ENCODE data around the gene PPIP5K2.
A peak's percentile ranks its signal among the peaks of the same experiment; 100 is the strongest.
"Not testable (repeated sequence)": the region's sequence is repeated elsewhere in the genome, so short reads cannot be mapped to it uniquely, and the experiment has no call there.

The PPIP5K2 gene

DNA sequence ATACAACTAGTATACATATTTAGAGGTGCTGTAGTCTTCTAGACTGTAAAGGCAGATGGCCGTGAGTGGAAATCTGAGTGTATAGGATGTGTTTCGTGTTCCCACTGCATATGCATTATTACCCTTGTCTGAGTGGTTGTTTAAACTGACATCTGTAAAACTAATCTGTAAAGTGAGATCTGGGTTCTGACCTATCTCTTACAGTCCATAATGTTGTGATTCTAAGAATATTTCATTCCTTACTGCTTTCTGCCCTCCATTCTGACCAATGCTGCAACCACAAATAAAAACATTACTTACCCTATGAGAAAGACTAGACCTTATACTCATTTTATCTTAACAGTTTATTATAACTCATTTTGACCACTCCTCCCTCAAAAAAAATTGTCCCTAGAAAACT lies 90.9 kb downstream of the PPIP5K2 start:
- DNase-seq = no peak

DNA sequence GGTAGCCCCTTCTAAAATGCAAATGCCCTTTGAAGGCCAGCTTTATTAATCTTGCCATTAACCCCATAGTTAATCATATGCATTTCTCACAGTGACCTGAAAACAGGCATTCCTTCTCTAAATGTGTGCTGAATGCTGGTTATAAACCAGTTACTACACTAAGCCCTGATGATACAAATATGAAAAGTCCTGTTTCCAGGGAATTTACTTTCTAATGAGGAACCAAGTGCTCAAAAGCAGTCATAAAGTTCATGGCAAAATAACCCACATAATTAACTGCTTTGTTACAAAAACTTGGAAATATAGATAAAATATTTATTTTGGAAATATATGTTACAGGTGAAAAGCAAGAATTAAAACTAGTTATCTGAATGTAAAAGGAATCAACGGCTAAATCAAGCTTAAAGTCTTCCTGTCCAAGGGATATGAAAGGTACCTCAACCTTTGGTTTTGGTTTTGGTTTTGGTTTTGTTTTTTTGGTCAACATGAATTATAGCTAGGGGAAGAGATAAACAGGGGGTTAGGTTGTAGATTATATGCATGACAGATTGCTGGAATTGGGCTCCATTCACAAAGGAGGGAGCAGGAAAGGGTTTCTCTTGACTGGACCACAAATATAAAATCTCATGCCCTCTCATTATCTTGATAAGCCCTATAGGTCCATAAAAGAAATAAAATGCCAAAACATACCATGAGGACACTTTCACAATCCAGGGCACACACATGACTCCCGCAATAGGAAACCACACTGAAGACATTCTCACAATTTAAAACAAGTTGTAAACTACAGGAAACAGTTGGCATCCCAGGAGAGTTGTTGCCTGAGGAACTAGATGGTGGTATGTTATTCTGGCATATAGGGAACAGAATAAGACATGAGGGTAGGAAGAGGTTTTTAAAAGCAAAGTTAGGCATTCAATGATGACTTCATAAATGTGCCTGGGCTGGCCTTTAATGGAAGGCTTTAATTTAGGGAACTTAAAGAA lies 91.8 kb downstream of the PPIP5K2 start:
- DNase-seq = no peak

DNA sequence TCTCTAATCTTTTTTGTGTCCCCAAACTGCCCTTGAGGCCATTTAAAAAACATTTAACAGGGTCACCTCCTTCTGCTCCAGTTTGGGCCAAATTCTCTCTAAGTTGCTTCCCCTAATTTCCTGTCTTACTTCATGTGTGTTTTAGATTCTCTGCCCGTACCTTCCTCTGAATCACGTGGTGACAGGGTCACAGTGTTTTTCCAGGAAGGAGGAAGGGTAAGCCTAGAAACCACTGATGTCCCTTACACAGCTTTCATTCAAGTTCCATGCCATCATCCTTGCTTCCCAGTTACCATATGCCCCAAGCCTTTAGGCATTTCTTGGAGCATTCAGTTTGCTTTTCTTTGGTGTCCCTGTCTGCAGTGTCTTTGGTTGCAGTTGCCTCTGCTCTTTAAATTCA lies 96.0 kb downstream of the PPIP5K2 start:
- no peak for DNase-seq

DNA sequence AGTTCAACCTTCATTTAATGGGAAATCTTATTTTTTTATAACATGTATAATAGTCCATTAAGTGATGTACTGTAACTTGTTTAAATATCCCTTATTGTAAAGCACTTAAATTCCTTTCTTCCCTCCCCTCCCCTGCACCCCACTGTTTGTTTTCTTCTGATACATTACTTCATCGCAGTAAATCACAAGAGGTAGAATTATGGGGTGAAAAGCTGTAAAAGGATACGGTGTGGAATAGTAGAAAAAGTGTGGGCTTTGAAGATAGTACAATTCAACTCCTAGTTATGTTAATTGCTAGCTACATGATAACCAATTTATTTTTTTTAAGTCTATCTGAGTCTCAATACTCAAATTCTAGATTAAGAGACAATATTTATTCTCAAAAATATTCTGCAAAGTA lies 96.6 kb downstream of the PPIP5K2 start:
- DNase-seq = no peak

DNA sequence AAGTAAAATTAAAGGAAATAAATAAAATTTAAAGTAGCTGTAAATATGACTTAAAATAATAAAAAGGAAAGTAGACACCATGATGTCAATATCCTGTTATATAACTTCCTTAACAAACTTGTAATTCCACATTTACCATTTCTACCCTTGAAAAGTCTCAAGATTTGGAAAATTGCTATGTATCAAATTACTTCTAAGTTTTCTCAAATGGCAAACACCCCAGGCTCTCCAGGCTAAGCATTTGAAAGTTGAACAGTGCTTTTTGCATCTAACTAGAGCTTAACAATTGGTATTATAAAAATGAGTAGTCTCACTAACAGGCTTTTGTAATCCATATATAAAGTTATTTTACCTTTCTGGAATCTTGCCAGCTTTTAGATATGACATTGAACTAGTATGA lies 97.0 kb downstream of the PPIP5K2 start:
- DNase-seq = no peak

DNA sequence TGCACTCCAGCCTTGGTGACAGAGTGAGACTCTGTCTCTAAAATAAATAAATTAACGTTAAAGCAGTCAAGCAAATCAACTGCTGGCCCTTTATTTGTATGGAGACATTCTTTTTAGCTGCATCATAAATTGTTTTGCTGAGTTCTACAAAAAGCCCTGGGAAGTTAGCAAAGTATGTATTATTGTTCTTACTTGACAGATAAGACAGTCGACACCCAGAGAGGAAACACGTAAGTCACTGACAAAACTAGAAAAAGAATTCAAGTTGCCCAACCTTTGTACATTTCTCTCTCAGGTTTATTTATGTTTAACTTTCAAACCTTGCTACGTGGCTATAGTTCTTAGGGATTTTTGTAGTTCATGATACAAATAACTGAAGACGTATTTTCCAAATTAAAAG lies 98.1 kb downstream of the PPIP5K2 start:
- DNase-seq = no peak

DNA sequence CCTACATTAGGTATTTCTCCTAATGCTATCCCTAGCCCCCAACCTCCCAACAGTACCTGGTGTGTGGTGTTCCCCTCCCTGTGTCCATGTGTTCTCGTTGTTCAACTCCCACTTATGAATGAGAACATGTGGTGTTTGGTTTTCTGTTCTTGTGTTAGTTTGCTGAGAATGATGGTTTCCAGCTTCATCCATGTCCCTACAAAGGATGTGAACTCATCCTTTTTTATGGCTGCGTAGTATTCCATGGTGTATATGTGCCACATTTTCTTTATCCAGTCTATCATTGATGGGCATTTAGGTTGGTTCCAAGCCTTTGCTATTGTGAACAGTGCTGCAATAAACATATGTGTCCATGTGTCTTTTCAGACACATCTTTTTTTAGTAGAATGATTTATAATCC lies 99.0 kb downstream of the PPIP5K2 start:
- not testable (repeated sequence) for DNase-seq

DNA sequence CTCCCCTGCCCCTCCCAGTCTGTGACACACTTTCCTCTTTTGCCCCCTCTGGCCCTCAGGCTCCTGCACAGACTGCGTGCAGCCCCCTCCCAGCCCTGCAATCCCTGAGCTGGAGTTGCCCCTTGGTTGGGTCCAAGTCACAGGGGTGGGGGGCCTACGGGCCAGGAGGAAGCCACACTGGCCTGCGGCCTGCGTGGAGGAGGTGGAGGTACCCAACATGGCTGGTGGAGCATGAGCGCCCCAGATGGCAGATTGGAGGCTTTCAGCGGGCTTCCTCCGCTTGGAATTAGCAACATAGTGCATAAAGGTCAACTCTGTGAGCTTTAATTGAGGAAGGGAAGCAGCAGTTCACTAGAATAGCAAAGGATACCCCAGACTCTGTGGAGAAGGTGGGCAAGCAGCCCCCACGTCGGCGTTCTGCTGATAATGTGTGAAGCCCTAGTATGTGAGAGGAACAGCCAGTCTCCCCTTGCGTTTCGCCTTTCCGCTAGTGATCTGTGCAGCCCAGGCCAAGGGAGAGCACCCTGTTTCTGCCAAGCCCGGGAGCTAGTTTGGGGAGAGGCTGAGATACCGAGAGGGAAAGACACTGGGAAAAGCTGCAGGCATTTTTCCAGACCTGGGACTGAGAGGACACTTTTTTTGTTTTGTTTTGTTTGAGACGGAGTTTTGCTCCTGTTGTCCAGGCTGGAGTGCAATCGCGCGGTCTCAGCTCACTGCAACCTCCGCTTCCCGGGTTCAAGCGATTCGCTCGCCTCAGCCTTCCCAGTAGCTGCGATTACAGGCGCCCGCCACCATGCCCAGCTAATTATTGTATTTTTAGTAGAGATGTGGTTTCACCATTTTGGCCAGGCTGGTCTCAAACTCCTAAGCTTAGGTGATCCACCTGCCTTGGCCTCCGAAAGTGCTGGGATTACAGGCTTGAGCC lies 103.2 kb downstream of the PPIP5K2 start:
- DNase-seq = no peak

DNA sequence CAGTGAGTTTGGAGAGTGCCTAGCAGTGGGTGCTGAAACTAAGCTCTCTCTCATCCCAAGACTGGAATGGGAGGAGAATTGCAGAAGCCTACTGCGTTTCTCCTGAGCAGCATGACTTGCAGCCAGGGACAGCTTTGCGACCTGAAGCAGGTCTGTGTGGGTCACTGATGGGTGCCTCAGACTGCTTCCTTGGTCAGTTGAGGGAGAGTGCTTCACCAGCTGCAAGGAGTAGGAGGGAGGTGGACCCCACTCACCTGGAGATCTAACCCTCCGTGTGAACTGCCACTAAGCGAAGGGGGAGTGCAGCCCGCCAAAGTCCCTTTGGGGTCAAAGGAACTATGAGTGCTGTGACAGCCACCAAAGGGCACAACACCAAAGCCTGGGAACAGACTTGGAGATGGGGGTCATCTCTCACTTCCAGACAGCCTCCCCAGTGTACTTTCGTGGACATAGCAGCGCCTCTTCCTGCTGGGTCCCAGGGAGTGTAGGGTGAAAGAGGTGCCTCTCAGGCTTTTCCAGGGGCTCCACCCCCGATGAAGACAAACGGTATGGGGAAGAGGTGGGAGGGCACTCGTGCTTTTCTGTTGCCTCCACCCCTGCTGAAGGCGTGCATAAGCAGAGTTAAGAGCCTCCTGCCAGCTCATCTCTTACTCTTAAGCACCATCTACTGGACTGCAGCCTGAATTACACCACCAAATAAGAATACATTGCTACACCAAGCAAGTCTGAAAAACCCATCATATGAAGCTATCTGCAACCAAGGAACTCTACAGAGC lies 104.2 kb downstream of the PPIP5K2 start:
- peak; percentile 13 for DNase-seq

DNA sequence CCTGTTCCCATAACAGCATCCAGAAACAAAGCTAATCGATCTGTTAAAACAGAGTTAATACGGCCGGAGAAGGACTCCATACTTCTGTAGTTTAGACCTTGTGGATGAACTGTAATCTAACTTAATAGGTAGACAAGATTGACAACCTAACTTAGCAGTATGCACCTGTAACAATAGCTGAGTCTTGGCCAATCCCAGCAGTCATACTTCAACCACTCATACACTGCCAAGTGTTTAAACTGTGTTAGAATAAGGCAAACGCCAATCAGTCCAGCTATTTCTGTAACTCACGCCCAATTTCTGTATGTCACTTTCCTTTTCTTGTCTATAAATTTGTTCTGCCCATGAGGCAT lies 104.8 kb downstream of the PPIP5K2 start:
- no peak for DNase-seq

DNA sequence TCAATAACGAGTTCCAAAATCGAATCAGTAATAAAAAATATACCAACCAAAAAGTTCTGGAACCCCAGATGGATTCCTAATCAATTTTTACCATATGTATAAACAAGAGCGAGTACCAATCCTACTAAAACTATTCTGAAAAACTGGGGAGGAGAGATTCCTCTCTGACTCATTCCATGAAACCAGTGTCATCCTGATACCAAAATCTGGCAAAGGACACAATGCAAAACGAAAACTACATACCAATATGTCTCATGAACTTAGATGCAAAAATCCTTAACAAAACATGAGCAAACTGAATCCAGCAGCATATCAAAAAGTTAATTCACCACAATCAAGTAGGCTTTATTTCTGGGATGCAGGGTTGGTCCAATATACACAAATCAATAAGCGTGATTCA lies 108.0 kb downstream of the PPIP5K2 start:
- no peak for DNase-seq

DNA sequence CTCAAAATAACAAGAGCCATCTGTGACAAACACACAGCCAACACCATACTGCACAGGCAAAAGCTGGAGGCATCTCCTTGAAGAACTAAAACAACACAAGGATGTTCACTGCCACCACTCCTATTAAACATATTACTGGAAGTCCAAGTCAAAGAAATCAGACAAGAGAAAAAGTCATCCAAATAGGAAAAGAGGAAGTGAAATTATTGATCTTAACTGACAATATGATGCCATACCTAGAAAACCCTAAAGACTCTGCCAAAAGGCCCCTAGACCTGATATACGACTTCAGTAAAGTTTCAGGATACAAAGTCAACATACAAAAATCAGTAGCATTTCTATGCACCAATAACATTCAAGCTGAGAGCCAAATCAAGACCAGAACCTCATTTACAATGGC lies 108.5 kb downstream of the PPIP5K2 start:
- DNase-seq = no peak

DNA sequence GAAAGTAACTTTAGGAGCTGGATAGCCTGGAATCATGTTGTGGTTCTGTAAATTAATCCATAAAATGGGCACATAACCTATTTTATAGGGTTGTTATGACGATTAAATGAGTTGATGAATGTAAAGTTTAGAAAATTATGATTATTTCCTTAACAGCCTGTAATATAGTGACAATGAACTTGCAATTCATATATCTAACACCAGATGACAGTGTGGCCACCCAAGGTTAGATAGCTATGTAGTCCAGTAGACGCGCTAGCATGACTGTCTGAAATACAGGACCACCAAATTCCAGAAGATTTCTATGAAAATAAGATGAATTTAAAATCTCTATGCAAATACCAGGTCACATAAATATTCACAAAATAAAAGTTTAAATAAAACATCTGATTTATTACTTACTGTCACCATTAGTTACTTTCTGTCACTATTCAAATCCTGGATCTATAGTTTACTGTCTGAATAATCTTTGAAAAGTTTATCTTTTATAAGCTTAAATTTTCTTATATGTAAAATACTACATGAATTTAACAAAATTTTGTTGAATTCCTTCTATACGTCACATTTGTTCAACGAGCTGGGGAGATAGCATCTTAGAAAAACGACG lies 112.4 kb downstream of the PPIP5K2 start:
- peak; percentile 30 for DNase-seq

DNA sequence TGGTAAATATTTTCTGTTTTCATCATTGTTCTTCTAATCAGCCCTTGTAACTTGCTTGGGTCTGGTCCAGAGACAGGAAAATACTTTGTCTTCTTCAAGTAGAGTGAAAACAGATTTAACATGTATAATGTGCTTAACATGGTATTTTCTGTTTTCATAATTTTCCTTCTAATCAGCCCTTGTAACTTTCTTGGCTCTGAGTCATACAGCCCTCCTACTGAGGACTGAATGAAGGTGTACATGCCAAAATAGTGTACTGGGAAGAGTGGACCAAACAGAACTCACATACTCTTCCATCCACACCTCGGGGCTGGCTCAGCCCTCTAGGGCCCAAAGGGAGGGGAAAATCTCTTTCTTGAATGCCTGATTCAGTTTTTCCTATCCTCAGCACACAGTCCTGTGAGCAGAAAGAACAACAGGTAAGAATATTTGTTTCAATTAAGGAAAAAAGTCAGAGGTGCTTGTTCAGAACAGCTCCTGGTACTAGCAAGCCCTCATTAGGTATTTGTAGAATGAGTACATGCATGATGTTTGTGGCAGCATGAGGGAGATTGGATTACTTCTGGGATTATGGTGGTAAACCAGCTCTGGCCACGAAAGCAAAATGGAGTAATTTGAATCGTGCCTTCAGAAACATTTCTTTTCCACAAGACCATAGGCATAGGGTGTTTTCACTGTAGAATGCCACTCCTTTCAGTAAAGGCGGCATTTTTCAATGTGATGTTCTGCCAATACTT lies 114.3 kb downstream of the PPIP5K2 start:
- no peak for DNase-seq

DNA sequence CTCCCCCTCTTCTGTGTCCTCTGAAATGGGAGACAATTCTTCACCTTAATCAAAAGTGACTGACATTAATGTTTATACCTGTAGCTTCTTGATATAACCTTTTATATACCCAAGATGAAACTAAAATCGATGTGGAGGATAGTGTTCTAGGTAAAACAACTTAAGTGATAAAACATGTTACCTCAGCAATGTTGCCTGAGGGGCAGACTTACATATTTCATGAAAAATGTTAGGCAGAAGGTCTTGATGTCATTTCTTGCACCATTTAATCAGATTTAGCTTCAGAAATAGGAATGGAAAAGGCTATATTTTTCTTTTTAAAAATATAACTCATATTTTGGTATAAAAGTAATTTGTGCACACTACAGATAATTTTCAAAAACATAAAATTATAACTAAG lies 115.8 kb downstream of the PPIP5K2 start:
- no peak for DNase-seq

DNA sequence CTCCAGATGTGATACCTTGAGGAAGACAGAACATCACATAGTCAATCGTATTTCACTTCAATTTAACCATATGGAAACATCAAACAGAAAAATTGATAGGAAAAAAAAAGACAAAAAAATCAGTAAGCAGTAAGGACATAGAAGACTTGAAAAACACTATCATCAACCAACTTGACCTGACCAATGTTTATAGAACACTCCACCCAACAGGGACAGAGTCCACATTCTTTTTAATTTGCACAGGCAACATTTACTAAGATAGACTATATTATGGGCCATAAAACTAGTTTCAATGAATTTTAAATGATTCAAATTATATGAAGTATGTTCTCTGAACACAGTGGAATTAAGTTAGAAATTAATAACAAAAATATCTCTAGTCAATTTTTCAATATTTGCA lies 117.7 kb downstream of the PPIP5K2 start:
- no peak for DNase-seq

DNA sequence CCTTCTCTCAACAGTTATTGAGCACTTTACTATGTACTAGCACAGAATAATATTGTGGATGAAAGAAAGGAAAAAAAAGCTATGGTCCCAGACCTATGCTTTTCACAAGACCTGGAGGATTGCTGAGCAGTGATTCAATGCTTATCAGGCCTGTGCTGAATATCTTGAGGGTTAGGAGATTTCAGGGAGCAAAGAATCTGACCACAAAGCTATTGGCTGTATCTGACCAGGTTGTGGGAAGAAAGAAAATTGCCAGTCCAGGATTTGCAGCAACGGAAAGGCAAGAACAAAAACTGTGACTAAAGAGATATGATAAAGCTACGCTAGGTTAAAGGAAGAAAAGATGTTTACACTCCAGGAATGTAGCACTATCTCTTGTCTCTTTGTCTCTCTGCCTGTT lies 123.6 kb downstream of the PPIP5K2 start:
- no peak for DNase-seq

DNA sequence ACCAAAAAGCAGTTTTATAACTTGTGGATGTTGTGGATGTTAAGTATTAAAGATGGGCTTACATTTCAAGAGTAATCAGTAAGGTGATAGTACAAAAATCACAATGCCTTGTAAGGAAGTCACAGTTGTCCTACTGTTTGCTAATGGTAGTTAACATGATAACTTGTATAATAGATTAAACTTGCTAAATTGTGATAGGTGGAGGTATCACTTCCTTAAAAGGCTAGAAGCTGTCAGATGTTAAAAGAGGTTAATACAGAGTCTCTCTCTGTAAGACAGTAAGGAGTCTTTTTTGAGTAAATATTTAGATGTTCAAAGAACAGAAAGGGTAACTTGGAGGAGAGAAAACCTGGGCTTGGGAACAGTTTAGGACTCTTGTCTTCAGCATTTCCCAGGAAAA lies 124.3 kb downstream of the PPIP5K2 start:
- DNase-seq = no peak

DNA sequence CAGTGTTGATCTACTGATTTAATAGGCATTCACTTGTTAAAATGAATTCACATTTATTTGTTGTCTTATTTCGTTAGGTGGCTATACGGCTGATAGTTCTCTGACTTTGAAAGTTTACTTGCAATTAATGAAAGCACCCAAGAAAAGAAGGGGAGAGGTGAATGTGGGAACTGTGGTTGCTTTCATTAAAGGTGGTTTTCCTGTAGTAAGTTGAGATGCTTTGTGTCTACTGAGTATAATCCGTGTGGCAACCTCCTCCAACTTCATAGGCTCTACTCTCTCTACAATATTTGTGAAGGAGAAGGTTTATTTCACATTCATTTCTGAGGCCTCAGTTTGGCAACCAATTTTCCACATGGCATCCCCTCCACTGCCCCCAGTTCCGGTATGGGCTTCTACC lies 125.7 kb downstream of the PPIP5K2 start:
- DNase-seq = peak; percentile 4

DNA sequence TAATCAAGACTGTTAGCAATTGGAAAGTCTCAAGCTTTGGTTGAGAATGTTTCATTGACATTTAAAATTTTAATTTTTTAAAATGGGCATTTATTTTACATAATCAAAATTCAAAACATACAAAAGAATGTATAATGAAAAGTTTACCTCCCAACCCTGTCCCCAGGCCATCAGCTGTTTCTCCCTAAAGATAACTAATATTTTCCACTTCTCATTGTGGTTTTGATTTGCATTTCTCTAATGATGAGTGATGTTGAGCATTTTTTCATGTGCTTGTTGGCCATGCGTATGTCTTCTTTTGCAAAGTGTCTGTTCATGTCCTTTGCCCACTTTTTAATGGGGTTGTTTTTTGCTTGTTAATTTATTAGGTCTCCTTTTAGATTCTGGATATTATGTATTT lies 127.0 kb downstream of the PPIP5K2 start:
- no peak for DNase-seq

DNA sequence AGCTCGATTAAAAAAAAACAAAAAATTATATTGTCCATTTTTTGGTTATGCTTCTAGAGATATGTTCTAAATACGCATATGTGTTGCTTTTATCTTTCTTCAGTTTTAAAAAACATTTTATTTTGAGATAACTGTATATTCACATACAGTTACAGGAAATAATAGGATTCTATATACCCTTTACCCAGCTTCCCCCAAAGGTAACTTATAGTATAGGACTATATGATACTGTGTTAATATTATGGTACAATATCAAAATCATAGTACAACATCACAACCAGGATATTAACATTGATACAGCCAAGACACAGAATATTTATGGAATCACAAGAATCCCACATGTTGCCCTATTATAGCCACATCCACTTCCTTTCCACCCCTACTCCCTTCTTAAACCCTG lies 129.0 kb downstream of the PPIP5K2 start:
- no peak for DNase-seq

DNA sequence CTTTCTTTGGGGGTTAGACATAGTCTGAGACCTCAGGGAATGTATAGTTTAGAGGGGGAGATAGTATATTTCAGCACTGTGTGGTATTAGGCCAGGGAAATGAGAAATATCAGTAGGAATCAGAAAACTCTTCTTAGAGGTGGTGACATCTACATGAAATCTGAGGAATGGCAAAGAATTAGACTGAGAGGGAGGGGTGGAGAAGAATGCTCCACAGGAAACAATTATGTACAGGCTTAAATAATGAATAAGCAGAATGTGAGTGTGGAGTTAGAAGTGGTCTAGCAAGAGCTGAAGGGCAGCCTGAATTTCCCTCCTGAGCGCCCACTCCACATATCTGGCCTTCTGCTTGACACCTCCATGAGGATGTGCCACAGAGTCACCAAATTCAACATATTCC lies 134.8 kb downstream of the PPIP5K2 start:
- DNase-seq = no peak
